ENCODE measurements around the gene TAGLN3.

TAGLN3 gene

GRCh38 chr3:111984636-111985298 lies 14.0 kb upstream of the TAGLN3 start:
- DNase-seq (ENCODE audit: low read depth) = no peak
- no peak overlapping the region for H3K4me3 ChIP-seq (replicated peaks; ENCODE audit: low read depth, low read length)
- TF ChIP-seq CTCF (IDR thresholded peaks at IDR 0.05; ENCODE audit: low read length, missing control alignments) = no peak

DNA sequence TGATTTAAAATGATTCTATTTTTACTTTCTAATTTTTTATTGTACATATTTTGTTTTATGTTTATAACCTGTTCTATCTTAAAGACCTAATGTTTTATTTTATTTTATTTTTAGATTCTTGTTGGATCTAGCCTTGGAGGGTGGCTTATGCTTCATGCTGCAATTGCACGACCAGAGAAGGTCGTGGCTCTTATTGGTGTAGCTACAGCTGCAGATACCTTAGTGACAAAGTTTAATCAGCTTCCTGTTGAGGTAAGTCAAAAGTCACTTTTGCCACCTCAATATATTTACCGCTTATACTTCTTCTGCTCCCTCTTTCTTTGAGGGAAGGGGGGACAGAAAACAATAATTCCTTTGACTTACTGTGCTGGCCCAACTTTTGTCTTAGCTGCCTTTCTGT lies 11.9 kb upstream of the TAGLN3 start:
- no peak for TF ChIP-seq CTCF (IDR thresholded peaks at IDR 0.05; ENCODE audit: low read length, missing control alignments)
- DNase-seq (ENCODE audit: low read depth) = no peak
- no peak overlapping the region for H3K4me3 ChIP-seq (replicated peaks; ENCODE audit: low read depth, low read length)

GRCh38 chr3:111989061-111989678 lies 9.6 kb upstream of the TAGLN3 start:
- TF ChIP-seq CTCF (IDR thresholded peaks at IDR 0.05; ENCODE audit: low read length, missing control alignments) = peak; percentile 87
- no peak overlapping the region for H3K4me3 ChIP-seq (replicated peaks; ENCODE audit: low read depth, low read length)
- DNase-seq (ENCODE audit: low read depth) = peak; percentile 84

DNA sequence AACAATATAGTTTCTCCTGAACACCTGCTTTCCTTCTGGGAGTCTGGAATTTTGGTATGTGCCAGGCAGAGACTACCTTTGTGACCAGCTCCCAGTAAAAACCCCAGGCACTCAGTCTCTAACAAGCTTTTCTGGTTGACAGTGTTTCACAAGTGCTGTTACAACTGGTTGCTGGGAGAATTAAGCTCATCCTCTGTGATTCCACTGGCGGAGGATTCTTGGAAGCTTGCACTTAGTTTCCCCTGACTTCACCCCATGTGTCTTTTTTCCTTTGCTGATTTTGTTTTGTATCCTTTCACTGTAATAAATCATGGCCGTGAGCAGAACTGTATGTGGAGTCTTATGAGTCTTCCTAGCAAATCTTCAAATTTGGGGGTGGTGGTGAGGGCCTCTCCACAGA lies 5.7 kb upstream of the TAGLN3 start:
- H3K4me3 ChIP-seq (replicated peaks; ENCODE audit: low read depth, low read length) = no peak overlapping the region
- DNase-seq (ENCODE audit: low read depth) = no peak
- TF ChIP-seq CTCF (IDR thresholded peaks at IDR 0.05; ENCODE audit: low read length, missing control alignments) = no peak

DNA sequence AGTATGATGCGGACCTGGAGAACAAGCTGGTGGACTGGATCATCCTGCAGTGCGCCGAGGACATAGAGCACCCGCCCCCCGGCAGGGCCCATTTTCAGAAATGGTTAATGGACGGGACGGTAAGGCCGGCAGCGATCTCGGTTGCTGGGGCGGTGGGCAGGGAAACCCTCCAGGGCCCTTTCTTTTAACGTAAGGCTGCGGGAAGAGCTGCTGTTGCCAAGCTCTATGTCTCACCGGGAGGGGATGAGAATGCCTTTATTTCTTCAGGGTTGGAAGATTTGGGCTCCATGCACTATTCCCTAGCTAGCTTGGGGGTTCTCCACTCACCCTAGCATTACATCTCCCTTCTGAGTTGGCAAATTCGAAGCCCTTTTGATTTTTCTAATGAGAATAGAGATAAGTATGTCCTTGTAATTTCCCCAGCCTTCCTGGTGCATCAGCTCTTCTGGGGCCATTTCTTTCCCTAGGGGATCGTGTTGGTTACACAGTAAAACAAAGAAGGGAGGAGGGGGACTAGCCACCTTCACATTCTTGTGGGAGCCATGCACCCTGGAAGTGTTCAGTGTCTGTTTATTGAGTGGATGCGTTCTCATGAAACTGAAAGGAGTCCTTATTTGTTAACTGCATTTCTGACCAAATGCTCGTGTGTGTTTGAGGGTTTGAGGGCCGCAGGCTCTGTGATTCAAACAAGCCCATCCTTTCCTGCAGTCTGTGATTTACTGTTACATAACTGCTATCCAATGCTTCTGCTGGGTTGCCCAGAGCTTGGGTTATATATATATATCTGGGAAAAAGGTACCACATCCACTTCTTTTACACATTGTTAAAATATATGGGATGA lies 982 bp downstream of the TAGLN3 start:
- H3K4me3 ChIP-seq (replicated peaks; ENCODE audit: low read depth, low read length) = peak overlapping the region; percentile 44
- DNase-seq (ENCODE audit: low read depth) = no peak
- TF ChIP-seq CTCF (IDR thresholded peaks at IDR 0.05; ENCODE audit: low read length, missing control alignments) = no peak

DNA sequence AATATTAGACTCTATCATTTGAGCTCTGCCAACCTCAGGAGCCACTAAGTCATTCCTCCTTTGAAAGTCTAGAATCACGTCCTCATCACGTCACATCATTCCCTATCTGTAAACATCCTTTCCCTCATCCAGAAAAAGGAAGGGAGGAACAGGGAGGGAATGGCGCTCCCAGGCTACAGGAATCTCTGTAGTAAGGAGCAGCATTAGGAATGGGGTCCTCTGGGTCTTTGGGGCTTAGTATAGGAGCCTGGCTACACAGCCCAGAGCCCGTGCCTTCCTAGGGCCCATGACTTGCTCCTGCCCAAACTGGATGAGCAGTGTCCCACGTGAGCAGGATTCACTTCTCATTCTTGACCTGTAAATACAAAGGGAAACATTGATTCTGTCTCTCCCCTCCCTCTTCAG lies 1.6 kb downstream of the TAGLN3 start:
- no peak overlapping the region for H3K4me3 ChIP-seq (replicated peaks; ENCODE audit: low read depth, low read length)
- TF ChIP-seq CTCF (IDR thresholded peaks at IDR 0.05; ENCODE audit: low read length, missing control alignments) = no peak
- no peak for DNase-seq (ENCODE audit: low read depth)

Data from fibroblast of pulmonary artery (primary cell).